Stromal cell of bone marrow (primary cell): ENCODE measurements around the gene HAVCR2.

ENCODE experiments used
- DNase-seq: peaks from one replicate; pipeline ENCODE4 v3.0.0-alpha.2; 2012; ENCODE audit warnings: low read depth

The HAVCR2 gene

GRCh38 chr5:157108976-157109375, at the start of gene HAVCR2:
HAVCR2 (minus strand) TSS chr5:157109044; CDS start chr5:157108983, 61 bp downstream.
- no peak for DNase-seq

GRCh38 chr5:157157293-157157891, 48.5 kb upstream of the HAVCR2 start:
- DNase-seq, result no peak

GRCh38 chr5:157155297-157155696, 46.5 kb upstream of the HAVCR2 start:
- DNase-seq, result no peak

- no peak for DNase-seq
Measured at GRCh38 chr5:157150995-157151394, 42.2 kb upstream of the HAVCR2 start.

- peak; percentile 48 for DNase-seq
Measured at GRCh38 chr5:157148734-157149615, 40.1 kb upstream of the HAVCR2 start.

- peak; percentile 6 for DNase-seq
Measured at GRCh38 chr5:157143127-157143971, 34.5 kb upstream of the HAVCR2 start.

GRCh38 chr5:157142317-157143126, 33.7 kb upstream of the HAVCR2 start, which contains the start of gene MED7:
MED7 (minus strand) TSS chr5:157142865; CDS start chr5:157139431, 3,434 bp downstream.
- peak; percentile 99 for DNase-seq

GRCh38 chr5:157137691-157138090, 28.8 kb upstream of the HAVCR2 start:
- no peak for DNase-seq

- DNase-seq, result no peak
Measured at GRCh38 chr5:157132281-157132612, 23.4 kb upstream of the HAVCR2 start.

- no peak for DNase-seq
Measured at GRCh38 chr5:157130925-157131324, 22.1 kb upstream of the HAVCR2 start.

- DNase-seq, result no peak
Measured at GRCh38 chr5:157121709-157122108, 12.9 kb upstream of the HAVCR2 start.

GRCh38 chr5:157120102-157120501, 11.3 kb upstream of the HAVCR2 start:
- no peak for DNase-seq

GRCh38 chr5:157116483-157116954, 7.7 kb upstream of the HAVCR2 start:
- DNase-seq, result no peak

- no peak for DNase-seq
Measured at GRCh38 chr5:157115502-157115901, 6.7 kb upstream of the HAVCR2 start.

GRCh38 chr5:157115012-157115411, 6.2 kb upstream of the HAVCR2 start:
- no peak for DNase-seq

GRCh38 chr5:157113002-157113401, 4.2 kb upstream of the HAVCR2 start:
- DNase-seq, result peak; percentile 28

GRCh38 chr5:157109744-157110143, 900 bp upstream of the HAVCR2 start:
- DNase-seq, result no peak

- no peak for DNase-seq
Measured at GRCh38 chr5:157107508-157107907, 1.3 kb downstream of the HAVCR2 start.

GRCh38 chr5:157106630-157107461, 2.0 kb downstream of the HAVCR2 start:
- peak; percentile 20 for DNase-seq

- peak; percentile 75 for DNase-seq
Measured at GRCh38 chr5:157100140-157100679, 8.6 kb downstream of the HAVCR2 start.
